ENCODE data around the gene SIRT4. TPM values are rescaled to one million over a fixed set of nuclear protein-coding genes. Genes with fewer than 3 reads are reported as not detected.

SIRT4 gene
- polyA plus RNA-seq, 1 of the 3 experiments (the other 2 are of a cell fraction): 1.1 TPM

- Histone ChIP-seq H3K9me3 (no peaks in the 10 kb centered on the region), H3K27ac (ENCODE audit: low read depth in 2 of 2, low read length in 1 of 2) (no peak overlapping the region), H3K27me3 (ENCODE audit: insufficient read depth) (no peaks in the 10 kb centered on the region), H3K9me2 (no peaks in the 10 kb centered on the region), H4K20me1 (ENCODE audit: insufficient read depth) (peaks cover 31% of the 10 kb centered on the region), H2AFZ (ENCODE audit: low read depth) (peak overlapping the region; percentile 35; the same call in 1 of the 2 replicates), H3K36me3 (replicated peaks in 1 of 2; ENCODE audit: control insufficient read depth in 1 of 2, insufficient read depth in 2 of 2, low read length in 1 of 2) (peaks cover 2 to 3% of the 10 kb centered on the region in 2 experiments), H3F3A (replicated peaks; ENCODE audit: insufficient read depth) (peaks cover 6% of the 10 kb centered on the region), H3K4me3 (ENCODE audit: low read depth in 2 of 2, low read length in 1 of 2) (peak overlapping the region in 1 of 2 experiments; percentile 17; a peak in 1 of 4 replicates), H3K9ac (no peak overlapping the region), H3K4me1 (ENCODE audit: control insufficient read depth in 1 of 2, insufficient read depth in 2 of 2, low read depth in 1 of 2, low read length in 1 of 2) (peaks cover 22 to 24% of the 10 kb centered on the region in 2 experiments; a peak in 3 of 4 replicates), H3K79me2 (ENCODE audit: insufficient read depth) (peaks cover 41% of the 10 kb centered on the region), H3K4me2 (no peak overlapping the region)
- ChIA-PET POLR2A (interaction anchor here (3.1 to 6.9 kb wide), 3 partner anchors 26 to 65 kb away, joined by 22 to 53 read pairs (median 38); partner anchors contain the start of genes RNU4-1, RNU4-2 and RPLP0), CTCF (interaction anchor here (0.9 to 21.5 kb wide), 17 partner anchors 9 to 179 kb away, joined by 3 to 618 read pairs (median 5); partner anchors contain the start of genes RNU4-2, RPLP0 and SIRT4)
- DNase-seq: no peak
- no peak for TF ChIP-seq TAF1 (IDR thresholded peaks at IDR 0.05; ENCODE audit: borderline replicate concordance, low read depth, low read length)
- no peak for TF ChIP-seq JUND (IDR thresholded peaks at IDR 0.05)
- TF ChIP-seq MEF2A (IDR thresholded peaks at IDR 0.05; ENCODE audit: borderline replicate concordance, low read depth): no peak
- TF ChIP-seq RCOR1 (IDR thresholded peaks at IDR 0.05; ENCODE audit: low read length): no peak
- no peak for TF ChIP-seq SIN3A (IDR thresholded peaks at IDR 0.05; ENCODE audit: borderline replicate concordance, low read depth, low read length)
- TF ChIP-seq REST (IDR thresholded peaks at IDR 0.05; ENCODE audit: low read depth, low read length): no peak
- no peak for TF ChIP-seq SMC3 (IDR thresholded peaks at IDR 0.05; ENCODE audit: low read depth, low read length)
- TF ChIP-seq CTCF (IDR thresholded peaks at IDR 0.05): no peak
- no peak for TF ChIP-seq ZBTB33 (IDR thresholded peaks at IDR 0.05; ENCODE audit: borderline replicate concordance, low read depth)
- no peak for TF ChIP-seq IRF3 (IDR thresholded peaks at IDR 0.05; ENCODE audit: low read depth, low read length)
- no peak for TF ChIP-seq RFX5 (IDR thresholded peaks at IDR 0.05; ENCODE audit: low read length)
- TF ChIP-seq ELF1 (IDR thresholded peaks at IDR 0.05): no peak
- 50% methylated on average over 8 of the region's 8 CpGs for WGBS (ENCODE audit: low lambda C conversion rate)
Observed at GRCh38 chr12:120266180-120266870, 35.8 kb upstream of the SIRT4 start.

Measured in SK-N-SH (cell line).